22Rv1 (cell line): Measurements from ENCODE around the gene STRN3.

ENCODE experiments used
- H3K27ac ChIP-seq: fragments of 450-650 bp; 2 replicates; pipeline ENCODE4 v1.5.1; 2017
- CTCF ChIP-seq: fragments of 450-650 bp; IDR thresholded peaks from 2 replicates; pipeline ENCODE4 v1.5.1; 2017; ENCODE audit warnings: mild to moderate bottlenecking
- ZFX ChIP-seq: fragments of 450-650 bp; IDR thresholded peaks from 2 replicates; pipeline ENCODE4 v1.6.1; 2017; ENCODE audit warnings: antibody characterized with exemption, borderline replicate concordance

Gene STRN3

GRCh38 chr14:30884901-30885300 is 141.3 kb downstream of the STRN3 start:
- TF ChIP-seq ZFX (no peak), CTCF (no peak)
- no peak overlapping the region for H3K27ac ChIP-seq

GRCh38 chr14:30883508-30884294 is 142.5 kb downstream of the STRN3 start:
- TF ChIP-seq CTCF = no peak
- TF ChIP-seq ZFX = no peak
- no peak overlapping the region for H3K27ac ChIP-seq

GRCh38 chr14:30882431-30882830 is 143.7 kb downstream of the STRN3 start:
- H3K27ac ChIP-seq = no peak overlapping the region
- TF ChIP-seq CTCF (no peak), ZFX (no peak)

- TF ChIP-seq ZFX (no peak), CTCF (no peak)
- no peak overlapping the region for H3K27ac ChIP-seq
Observed at GRCh38 chr14:30876692-30877091, 149.5 kb downstream of the STRN3 start.

- H3K27ac ChIP-seq = no peak overlapping the region
- no peak for TF ChIP-seq CTCF
- TF ChIP-seq ZFX = no peak
Observed at GRCh38 chr14:30875788-30876053, 150.5 kb downstream of the STRN3 start.

GRCh38 chr14:30874999-30875787 is 151.0 kb downstream of the STRN3 start:
- H3K27ac ChIP-seq = no peak overlapping the region
- TF ChIP-seq CTCF = no peak
- no peak for TF ChIP-seq ZFX

GRCh38 chr14:30874120-30874998 is 151.8 kb downstream of the STRN3 start, which contains the start of gene COCH:
Gene COCH, plus strand, starts transcription at chr14:30874559. Its CDS starts 380 bp downstream, at chr14:30874939.
- H3K27ac ChIP-seq = no peak within 1 kb of the TSS
- TF ChIP-seq ZFX = no peak
- TF ChIP-seq CTCF = peak; percentile 61
